ENCODE measurements around the gene AGMAT.
A peak's percentile ranks its signal among the peaks of the same experiment; 100 is the strongest.

The AGMAT gene

GRCh38 chr1:15525050-15526020 lies 59.5 kb downstream of the AGMAT start:
- no peak for DNase-seq (ENCODE audit: low read depth)
- peak overlapping the region; percentile 83 for H3K4me3 ChIP-seq (ENCODE audit: low read length)
- TF ChIP-seq CTCF (conservative IDR thresholded peaks at IDR 0.05; ENCODE audit: low read length): no peak

GRCh38 chr1:15524283-15525049 lies 60.4 kb downstream of the AGMAT start:
- no peak for TF ChIP-seq CTCF (conservative IDR thresholded peaks at IDR 0.05; ENCODE audit: low read length)
- H3K4me3 ChIP-seq (ENCODE audit: low read length): peak overlapping the region; percentile 81
- peak; percentile 98 for DNase-seq (ENCODE audit: low read depth)

- no peak for TF ChIP-seq CTCF (conservative IDR thresholded peaks at IDR 0.05; ENCODE audit: low read length)
- DNase-seq (ENCODE audit: low read depth): no peak
- peak within 1 kb of the TSS; percentile 83 for H3K4me3 ChIP-seq (ENCODE audit: low read length)
These were observed 60.9 kb downstream of the AGMAT start, which contains the start of gene CASP9 for GRCh38 chr1:15524021-15524282. CASP9 (minus strand) TSS chr1:15524215; CDS start chr1:15524200, 15 bp downstream.

- peak overlapping the region; percentile 75 for H3K4me3 ChIP-seq (ENCODE audit: low read length)
- peak; percentile 46 for DNase-seq (ENCODE audit: low read depth)
- TF ChIP-seq CTCF (conservative IDR thresholded peaks at IDR 0.05; ENCODE audit: low read length): no peak
These were observed 61.5 kb downstream of the AGMAT start for GRCh38 chr1:15523104-15524020.

GRCh38 chr1:15522551-15522950 lies 62.3 kb downstream of the AGMAT start:
- DNase-seq (ENCODE audit: low read depth): no peak
- no peak for TF ChIP-seq CTCF (conservative IDR thresholded peaks at IDR 0.05; ENCODE audit: low read length)
- H3K4me3 ChIP-seq (ENCODE audit: low read length): no peak overlapping the region
